ENCODE data around the gene GLCCI1.
"Not testable (repeated sequence)": the region's sequence is repeated elsewhere in the genome, so short reads cannot be mapped to it uniquely, and the experiment has no call there.

DNA sequence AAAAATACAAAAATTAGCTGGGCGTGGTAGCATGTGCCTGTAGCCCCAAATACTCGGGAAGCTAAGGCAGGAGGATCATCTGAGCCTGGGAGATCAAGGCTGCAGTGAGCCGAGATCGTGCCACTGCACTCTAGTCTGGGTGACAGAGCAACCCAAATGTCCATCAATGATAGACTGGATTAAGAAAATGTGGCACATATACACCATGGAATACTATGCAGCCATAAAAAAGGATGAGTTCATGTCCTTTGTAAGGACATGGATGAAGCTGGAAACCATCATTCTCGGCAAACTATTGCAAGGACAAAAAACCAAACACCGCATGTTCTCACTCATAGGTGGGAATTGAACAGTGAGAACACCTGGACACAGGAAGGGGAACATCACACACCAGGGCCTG is 26.8 kb downstream of the GLCCI1 start:
- TF ChIP-seq GATA1 (IDR thresholded peaks at IDR 0.05; ENCODE audit: low read depth, low read length); POLR2A (IDR thresholded peaks at IDR 0.05; ENCODE audit: low read length): not testable (repeated sequence)
